Keratinocyte (primary cell): ENCODE data around the gene FNDC1.

Source experiments
- CTCF ChIP-seq, 3 experiments: IDR thresholded peaks in 1 of 3; conservative IDR thresholded peaks in 1 of 3; optimal IDR thresholded peaks in 1 of 3; 2 replicates in 2 of 3; 3 replicates in 1 of 3; pipeline versions ENCODE3 to v1.5.1; 2011; ENCODE audit warnings: low read length in 3 of 3, mild to moderate bottlenecking in 3 of 3, moderate library complexity in 2 of 3, control low read depth in 1 of 3, inconsistent platforms in 1 of 3; ENCODE audit not compliant: insufficient read depth in 2 of 3; ENCODE audit errors: extremely low read depth in 1 of 3
- EZH2 ChIP-seq: IDR thresholded peaks from one replicate; pipeline ENCODE4 v1.6.1; 2012; ENCODE audit warnings: inconsistent platforms, mild to moderate bottlenecking, low read length, moderate library complexity

- TF ChIP-seq CTCF (optimal IDR thresholded peaks at IDR 0.05 in 1 of 3, IDR thresholded peaks at IDR 0.05 in 1 of 3, conservative IDR thresholded peaks at IDR 0.05 in 1 of 3; ENCODE audit: extremely low read depth in 1 of 3, insufficient read depth in 2 of 3, low read length in 3 of 3) (no peak), EZH2 (no peak)
Observed at GRCh38 chr6:159302594-159302992, 133.4 kb downstream of the FNDC1 start.
